GM12875 (cell line): ENCODE results near the gene RAB2B.
"Not testable (repeated sequence)": the region's sequence is repeated elsewhere in the genome, so short reads cannot be mapped to it uniquely, and the experiment has no call there.

ENCODE experiments used
- H3K4me3 ChIP-seq: one replicate; pipeline ENCODE4 v1.5.1; 2011; ENCODE audit warnings: low read depth, low read length, control low read depth
- TF ChIP-seq, protein P1 (sequence below): IDR thresholded peaks from 2 replicates; pipeline ENCODE4 v1.5.1; 2011; ENCODE audit warnings: low read depth, mild to moderate bottlenecking, control low read depth, inconsistent platforms, low read length, moderate library complexity, borderline replicate concordance; ENCODE audit not compliant: insufficient read depth

The RAB2B gene

DNA sequence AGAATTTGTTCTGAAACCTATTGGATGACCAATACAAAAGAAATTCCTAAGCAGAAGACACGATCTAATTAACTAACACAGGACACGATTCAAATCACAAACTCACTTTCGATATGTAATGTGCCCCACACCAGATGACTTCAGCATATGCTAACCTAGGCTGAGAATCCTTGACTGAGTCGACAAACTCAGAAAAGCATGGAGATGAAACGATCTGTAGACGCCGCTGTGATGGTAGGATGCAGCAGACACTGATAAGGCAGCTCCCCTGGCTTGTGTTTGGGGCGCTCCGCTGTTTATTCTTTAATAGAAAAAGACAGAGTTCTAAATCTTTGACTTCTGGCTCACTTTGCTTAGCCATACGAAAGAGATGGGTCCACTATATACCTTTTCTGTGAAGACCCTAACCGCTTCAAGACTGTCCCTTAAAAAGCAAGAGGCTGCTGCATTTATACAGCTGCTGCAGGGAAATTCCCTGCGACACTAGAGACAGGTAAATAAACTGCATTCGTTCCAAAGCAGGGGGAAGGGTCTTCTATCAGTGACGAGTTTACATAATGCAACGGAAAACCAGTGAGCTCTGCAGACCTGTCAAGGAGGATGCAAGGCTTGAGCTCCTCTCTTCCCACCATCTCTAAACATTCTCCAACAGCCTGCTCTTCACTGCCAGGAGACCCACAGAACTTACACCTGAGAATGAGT, 21.8 kb downstream of the RAB2B start:
- H3K4me3 ChIP-seq, result peak overlapping the region; percentile 73
- TF ChIP-seq, protein P1, sequence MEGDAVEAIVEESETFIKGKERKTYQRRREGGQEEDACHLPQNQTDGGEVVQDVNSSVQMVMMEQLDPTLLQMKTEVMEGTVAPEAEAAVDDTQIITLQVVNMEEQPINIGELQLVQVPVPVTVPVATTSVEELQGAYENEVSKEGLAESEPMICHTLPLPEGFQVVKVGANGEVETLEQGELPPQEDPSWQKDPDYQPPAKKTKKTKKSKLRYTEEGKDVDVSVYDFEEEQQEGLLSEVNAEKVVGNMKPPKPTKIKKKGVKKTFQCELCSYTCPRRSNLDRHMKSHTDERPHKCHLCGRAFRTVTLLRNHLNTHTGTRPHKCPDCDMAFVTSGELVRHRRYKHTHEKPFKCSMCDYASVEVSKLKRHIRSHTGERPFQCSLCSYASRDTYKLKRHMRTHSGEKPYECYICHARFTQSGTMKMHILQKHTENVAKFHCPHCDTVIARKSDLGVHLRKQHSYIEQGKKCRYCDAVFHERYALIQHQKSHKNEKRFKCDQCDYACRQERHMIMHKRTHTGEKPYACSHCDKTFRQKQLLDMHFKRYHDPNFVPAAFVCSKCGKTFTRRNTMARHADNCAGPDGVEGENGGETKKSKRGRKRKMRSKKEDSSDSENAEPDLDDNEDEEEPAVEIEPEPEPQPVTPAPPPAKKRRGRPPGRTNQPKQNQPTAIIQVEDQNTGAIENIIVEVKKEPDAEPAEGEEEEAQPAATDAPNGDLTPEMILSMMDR, result no peak

DNA sequence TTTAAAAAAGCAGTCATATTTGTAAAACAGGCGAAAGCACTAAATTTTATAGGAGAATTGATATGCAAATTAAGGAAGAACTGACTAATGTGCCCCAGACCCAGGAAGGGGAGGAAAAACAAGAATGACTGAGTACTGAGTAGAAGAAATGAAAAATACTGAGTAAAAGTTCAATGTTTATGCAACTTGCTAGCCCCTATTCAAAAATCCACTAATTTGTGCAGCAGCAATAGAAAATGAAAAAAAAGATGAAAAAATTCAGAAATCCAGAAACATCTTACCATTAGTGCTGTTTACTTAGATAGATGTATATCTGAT, 26.9 kb downstream of the RAB2B start:
- no peak overlapping the region for H3K4me3 ChIP-seq
- TF ChIP-seq, protein P1, result no peak

DNA sequence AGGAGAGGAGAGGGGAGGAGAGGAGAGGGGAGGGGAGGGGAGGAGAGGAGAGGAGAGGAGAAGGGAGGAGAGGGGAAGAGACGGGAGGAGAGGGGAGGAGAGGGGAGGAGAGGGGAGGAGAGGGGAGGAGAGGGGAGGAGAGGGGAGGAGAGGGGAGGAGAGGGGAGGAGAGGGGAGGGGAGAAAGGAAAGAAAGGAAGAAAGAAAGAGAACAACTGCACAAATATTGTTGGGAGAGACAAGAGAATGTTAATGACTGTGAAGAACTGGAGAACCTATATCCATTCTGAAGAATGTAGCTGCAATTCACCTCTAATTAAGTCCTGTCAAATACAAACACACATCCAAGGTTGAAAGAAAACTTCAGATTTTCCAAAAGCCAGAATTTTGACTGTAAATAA, 34.1 kb downstream of the RAB2B start:
- H3K4me3 ChIP-seq, result not testable (repeated sequence)

DNA sequence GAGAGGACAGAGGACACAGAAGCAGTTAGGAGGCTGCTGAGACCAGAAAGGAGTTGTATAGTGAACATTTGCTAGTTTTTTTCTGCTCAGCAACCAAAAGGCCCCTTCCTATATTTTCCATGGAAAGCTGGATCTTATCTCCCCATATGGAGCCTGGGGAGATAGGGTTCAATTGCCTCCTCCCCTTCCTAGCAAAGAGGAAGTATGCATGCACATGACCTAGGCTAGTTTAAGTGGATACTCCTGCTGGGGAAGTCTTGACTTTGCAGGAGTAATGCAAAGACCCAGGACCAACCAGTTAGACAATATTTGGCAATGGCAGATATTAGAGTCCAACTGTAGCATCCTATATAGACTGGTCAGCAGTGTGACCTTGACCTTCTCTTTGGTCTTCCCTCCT, 35.9 kb downstream of the RAB2B start:
- H3K4me3 ChIP-seq, result no peak overlapping the region
- TF ChIP-seq, protein P1, result no peak

DNA sequence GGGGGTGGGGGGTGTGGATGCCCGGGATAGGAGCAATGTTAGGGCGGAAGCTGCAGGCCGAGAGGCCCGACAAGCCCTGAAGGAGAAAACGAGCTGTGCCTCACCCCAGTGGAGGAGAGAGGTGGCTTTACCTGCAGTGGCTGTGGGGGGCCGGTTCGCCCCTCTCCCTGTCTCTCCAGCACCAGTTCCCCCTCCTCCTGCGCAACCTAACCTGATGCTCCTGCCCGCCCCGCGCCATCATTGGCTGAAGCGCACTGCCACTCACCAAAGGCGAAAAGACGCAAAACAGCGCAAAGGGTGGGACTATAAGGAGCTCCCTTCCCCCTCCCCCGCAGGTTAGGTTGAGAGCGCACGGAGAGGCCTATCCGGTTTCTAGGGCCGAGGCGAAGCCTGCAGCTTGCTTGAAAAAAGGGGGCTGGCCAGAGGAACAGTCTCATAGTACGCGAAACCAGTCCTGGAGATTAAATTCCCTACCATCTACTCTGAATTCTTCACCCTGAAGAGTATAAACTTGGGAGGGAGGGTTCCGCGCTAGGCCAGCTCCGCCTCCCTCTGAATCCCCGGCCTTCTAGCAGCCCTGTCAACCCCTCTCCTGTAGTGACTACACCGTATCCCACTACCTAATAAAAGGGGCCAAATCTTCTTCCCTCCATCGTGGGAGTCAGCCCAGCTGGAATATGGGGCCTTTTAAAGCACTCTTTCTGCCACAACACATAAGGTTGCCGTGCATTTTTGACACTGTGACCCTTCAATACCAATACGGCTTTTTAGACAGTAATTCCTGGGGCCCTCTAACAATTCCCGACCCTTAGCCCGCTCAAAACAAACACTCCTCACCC, 39.5 kb downstream of the RAB2B start:
- TF ChIP-seq, protein P1, result no peak

DNA sequence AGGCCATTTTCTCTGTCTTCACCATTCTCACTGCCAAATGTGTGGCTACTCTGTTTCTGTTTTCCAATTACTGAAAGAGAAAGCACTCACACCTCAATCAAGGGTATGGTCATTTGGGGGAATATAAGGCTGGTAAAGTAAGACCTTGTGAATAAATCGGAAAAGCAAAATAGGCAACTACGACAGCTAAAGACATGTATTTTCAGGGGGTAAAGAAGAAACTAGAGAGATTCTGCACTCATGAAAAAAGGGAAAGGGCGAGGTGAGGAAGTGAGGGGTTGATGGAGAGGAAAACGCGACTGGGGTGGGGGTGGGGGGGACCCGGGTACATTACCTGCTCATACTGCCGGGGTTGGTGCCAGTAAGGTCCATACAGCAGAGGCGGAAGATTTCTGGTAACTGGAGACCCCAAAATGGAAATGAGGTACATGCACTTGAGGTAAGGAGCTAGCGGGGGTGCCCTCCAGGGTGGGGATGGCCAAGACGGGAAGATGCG, 40.1 kb downstream of the RAB2B start:
- TF ChIP-seq, protein P1, result no peak
- peak overlapping the region; percentile 71 for H3K4me3 ChIP-seq

More for the DNA sequence above, 39.5 kb downstream of the RAB2B start:
- H3K4me3 ChIP-seq, result peak overlapping the region; percentile 71

DNA sequence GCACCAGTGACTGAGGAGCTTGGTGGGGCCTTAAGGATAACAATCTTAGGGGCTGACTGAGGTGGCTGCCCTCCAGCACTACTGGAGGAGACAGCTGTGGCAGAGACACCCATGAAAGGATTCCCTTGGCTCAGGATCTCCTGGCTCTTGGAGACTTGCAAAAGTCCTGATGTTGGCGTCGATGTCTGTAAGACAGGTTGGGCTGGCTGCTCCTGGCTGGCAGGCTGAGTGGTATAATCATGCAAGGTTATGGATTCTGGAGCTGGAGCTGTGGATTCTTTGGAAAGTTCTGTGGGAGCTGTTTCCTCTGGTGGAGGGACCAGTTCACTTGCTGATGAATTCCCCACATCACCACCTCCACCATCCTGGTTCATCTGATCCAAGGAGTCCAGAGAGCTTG, 45.6 kb downstream of the RAB2B start:
- TF ChIP-seq, protein P1, result no peak
- no peak overlapping the region for H3K4me3 ChIP-seq
